ENCODE results near the gene ANAPC7. TPM values are rescaled to one million over a fixed set of nuclear protein-coding genes. Genes with fewer than 3 reads are reported as not detected.
A peak's percentile ranks its signal among the peaks of the same experiment; 100 is the strongest.

ANAPC7 gene
- total RNA-seq, 5 donors from 2014 or later (not counting 1 experiment from before 2014, with no cell fraction given), result 40.8 to 60.4 (median 57.6) TPM

DNA sequence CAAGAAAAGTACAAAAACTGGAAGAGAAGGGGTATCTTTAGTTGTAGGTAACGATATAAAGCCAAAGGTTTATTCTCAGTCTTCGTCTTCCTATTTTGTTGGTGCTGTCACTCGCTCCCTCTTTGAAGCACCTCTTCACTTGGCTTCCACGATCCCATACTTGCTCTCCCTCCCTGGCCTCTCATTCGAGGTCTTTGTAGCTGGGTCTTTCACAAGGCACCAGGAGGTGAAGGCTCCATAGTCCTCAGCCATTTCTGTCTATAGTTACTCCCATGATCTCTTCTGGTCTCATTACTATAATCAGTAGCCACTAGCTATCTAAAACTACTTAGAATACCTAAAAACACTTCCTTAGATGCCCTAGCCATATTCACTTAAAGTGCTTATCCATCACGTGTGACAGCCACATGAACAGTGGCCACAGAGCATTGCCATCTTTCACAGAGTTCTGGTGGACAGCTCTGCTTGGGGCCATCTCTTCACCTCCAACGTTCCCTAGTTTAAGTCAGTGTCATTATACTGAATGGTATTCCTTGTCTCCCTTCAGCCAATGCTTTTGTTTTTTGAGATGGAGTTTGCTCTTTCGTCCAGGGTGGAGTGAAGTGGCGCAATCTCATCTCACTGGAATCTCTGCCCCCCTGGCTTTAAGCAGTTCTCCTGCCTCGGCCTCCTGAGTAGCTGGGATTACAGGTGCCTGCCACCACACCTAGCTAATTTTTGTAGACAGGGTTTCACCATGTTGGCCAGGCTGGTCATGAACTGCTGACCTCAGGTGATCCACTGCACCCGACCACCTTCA lies 65.4 kb downstream of the ANAPC7 start:
- Mint-ChIP-seq H3K4me3 (no peak overlapping the region), H3K27me3 (no peaks in the 10 kb centered on the region), H3K4me1 (no peaks in the 10 kb centered on the region), H3K9me3 (no peaks in the 10 kb centered on the region), H3K36me3 (peaks cover 83% of the 10 kb centered on the region), H3K27ac (peak overlapping the region in 1 of 2 donors; percentile 53)
- ChIA-PET CTCF (no interaction called here), POLR2A (no interaction called here)
- Histone ChIP-seq H3K27ac (ENCODE audit: low read length) (no peak overlapping the region), H3K36me3 (ENCODE audit: control insufficient read depth in 2 of 2, extremely low read depth in 1 of 2, insufficient read depth in 1 of 2, low read length in 1 of 2) (peaks cover 5 to 97% of the 10 kb centered on the region in 2 donors), H3K4me3 (ENCODE audit: control insufficient read depth in 1 of 2, extremely low read depth in 1 of 2, low read length in 1 of 2) (no peak overlapping the region), H3K27me3 (replicated peaks in 1 of 2; ENCODE audit: control insufficient read depth in 2 of 2, extremely low read depth in 1 of 2, insufficient read depth in 2 of 2, low read length in 1 of 2) (no peaks in the 10 kb centered on the region), H3K4me1 (ENCODE audit: control insufficient read depth in 1 of 2, extremely low read depth in 1 of 2, insufficient read depth in 2 of 2, low read length in 2 of 2) (no peaks in the 10 kb centered on the region), H3K9me3 (no peaks in the 10 kb centered on the region)
- DNase-seq (no peak), ATAC-seq (replicated peaks in 1 of 4) (no peak)
- 92% methylated on average over 7 of the region's 11 CpGs for WGBS (ENCODE audit: insufficient coverage)

DNA sequence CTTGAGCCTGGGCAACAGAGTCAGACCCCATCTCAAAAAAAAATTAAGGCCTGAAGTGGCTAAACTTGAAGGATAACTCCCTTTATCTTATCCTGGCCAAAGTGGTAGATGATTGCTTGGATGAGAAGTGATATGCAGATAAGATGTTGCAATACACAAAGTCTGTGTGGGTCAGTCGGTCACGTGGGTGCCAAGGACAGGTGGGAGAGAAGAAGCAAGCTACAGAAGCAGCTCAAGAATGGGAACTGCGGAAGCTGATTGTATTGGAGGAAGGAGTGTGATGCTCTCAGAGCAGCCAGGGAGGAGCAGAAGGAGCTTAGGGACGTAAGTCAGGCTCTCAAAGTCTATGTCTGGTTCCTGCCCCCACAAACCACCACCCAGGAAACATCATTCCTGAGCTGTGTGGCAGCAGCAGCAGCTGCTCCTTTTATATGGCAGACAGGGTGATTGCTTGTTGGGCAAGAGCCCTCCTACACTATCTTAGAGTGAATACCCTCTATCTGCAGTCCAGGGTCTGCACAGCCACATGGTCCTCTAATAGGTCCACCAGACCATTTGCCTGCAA lies 67.9 kb downstream of the ANAPC7 start:
- ATAC-seq (replicated peaks in 1 of 4) (no peak), DNase-seq (no peak)
- POLR2A ChIA-PET, result no interaction called here

DNA sequence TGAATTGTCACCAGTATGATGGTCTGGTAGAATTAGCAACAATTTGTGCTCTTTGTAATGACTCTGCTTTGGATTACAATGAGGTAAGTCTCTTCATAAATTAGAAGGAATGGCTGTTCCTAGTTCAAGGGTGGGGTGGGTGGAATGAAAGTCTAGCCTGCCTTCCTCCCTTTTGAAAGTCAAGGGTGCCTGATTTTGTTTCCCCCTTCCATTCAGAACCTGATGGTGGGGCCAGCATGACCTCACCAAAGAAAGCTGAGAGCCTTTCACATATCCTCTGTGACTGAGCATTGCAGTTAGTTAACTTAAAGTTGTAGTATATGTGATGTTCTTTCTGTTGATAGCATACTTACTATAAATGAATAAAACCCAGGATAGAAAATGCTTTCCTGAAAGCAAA lies 70.3 kb downstream of the ANAPC7 start:
- Mint-ChIP-seq H3K4me3 (no peak overlapping the region), H3K27me3 (no peaks in the 10 kb centered on the region), H3K9me3 (no peaks in the 10 kb centered on the region), H3K4me1 (peaks cover 0 to 6% (median 4%) of the 10 kb centered on the region in 3 donors), H3K36me3 (peaks cover 55% of the 10 kb centered on the region), H3K27ac (no peak overlapping the region)
- ATAC-seq (replicated peaks in 1 of 4) (no peak), DNase-seq (no peak)
- ChIA-PET POLR2A (no interaction called here), CTCF (no interaction called here)
- H3K27me3 ChIP-seq (replicated peaks in 1 of 2; ENCODE audit: control insufficient read depth in 2 of 2, extremely low read depth in 1 of 2, insufficient read depth in 2 of 2, low read length in 1 of 2), result no peaks in the 10 kb centered on the region
- no peaks in the 10 kb centered on the region for H3K4me1 ChIP-seq (ENCODE audit: control insufficient read depth in 1 of 2, extremely low read depth in 1 of 2, insufficient read depth in 2 of 2, low read length in 2 of 2)
- H3K27ac ChIP-seq (ENCODE audit: low read length), result no peak overlapping the region
- no peaks in the 10 kb centered on the region for H3K9me3 ChIP-seq
- peaks cover 0 to 82% of the 10 kb centered on the region in 2 donors for H3K36me3 ChIP-seq (ENCODE audit: control insufficient read depth in 2 of 2, extremely low read depth in 1 of 2, insufficient read depth in 1 of 2, low read length in 1 of 2)
- H3K4me3 ChIP-seq (ENCODE audit: control insufficient read depth in 1 of 2, extremely low read depth in 1 of 2, low read length in 1 of 2), result no peak overlapping the region

More for the DNA sequence above, 67.9 kb downstream of the ANAPC7 start:
- peaks cover 73% of the 10 kb centered on the region for H3K36me3 Mint-ChIP-seq
- Histone ChIP-seq H3K4me1 (ENCODE audit: control insufficient read depth in 1 of 2, extremely low read depth in 1 of 2, insufficient read depth in 2 of 2, low read length in 2 of 2) (no peaks in the 10 kb centered on the region), H3K27ac (ENCODE audit: low read length) (no peak overlapping the region), H3K4me3 (ENCODE audit: control insufficient read depth in 1 of 2, extremely low read depth in 1 of 2, low read length in 1 of 2) (no peak overlapping the region), H3K27me3 (replicated peaks in 1 of 2; ENCODE audit: control insufficient read depth in 2 of 2, extremely low read depth in 1 of 2, insufficient read depth in 2 of 2, low read length in 1 of 2) (no peaks in the 10 kb centered on the region), H3K9me3 (no peaks in the 10 kb centered on the region), H3K36me3 (ENCODE audit: control insufficient read depth in 2 of 2, extremely low read depth in 1 of 2, insufficient read depth in 1 of 2, low read length in 1 of 2) (peaks cover under 1 to 86% of the 10 kb centered on the region in 2 donors)
- no peaks in the 10 kb centered on the region for H3K4me1 Mint-ChIP-seq
- 100% methylated on average over 3 of the region's 4 CpGs for WGBS (ENCODE audit: insufficient coverage)
- H3K27me3 Mint-ChIP-seq, result no peaks in the 10 kb centered on the region
- CTCF ChIA-PET, result interaction anchor here in 1 of 2 donors (0.6 kb wide), 1 partner anchor 235 kb away, joined by 4 read pairs; no protein-coding TSS in a partner anchor
- H3K27ac Mint-ChIP-seq, result no peak overlapping the region
- H3K4me3 Mint-ChIP-seq, result no peak overlapping the region
- H3K9me3 Mint-ChIP-seq, result no peaks in the 10 kb centered on the region

DNA sequence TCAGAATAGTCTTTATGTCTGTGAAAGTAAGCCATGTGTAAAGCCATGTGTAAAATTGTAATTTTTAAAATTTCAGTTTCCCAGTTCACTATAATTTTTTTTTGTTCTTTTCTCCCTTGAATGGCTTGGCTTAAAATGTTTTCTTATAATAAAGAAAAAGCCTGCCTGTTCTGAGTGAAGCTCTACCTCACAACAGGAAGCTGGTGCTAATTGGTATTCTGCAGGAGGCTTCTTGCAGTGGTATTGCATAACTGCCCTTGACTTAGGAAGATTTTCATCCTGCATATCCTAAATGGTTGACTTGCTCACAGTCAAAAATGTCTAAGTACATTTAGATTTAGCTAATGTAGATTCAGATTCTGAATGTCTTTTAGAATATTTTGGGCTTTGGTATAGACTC lies 73.0 kb downstream of the ANAPC7 start:
- H3K9me3 Mint-ChIP-seq, result no peaks in the 10 kb centered on the region
- Histone ChIP-seq H3K4me1 (ENCODE audit: control insufficient read depth in 1 of 2, extremely low read depth in 1 of 2, insufficient read depth in 2 of 2, low read length in 2 of 2) (no peaks in the 10 kb centered on the region), H3K27ac (ENCODE audit: low read length) (no peak overlapping the region), H3K9me3 (no peaks in the 10 kb centered on the region), H3K27me3 (replicated peaks in 1 of 2; ENCODE audit: control insufficient read depth in 2 of 2, extremely low read depth in 1 of 2, insufficient read depth in 2 of 2, low read length in 1 of 2) (no peaks in the 10 kb centered on the region), H3K4me3 (ENCODE audit: control insufficient read depth in 1 of 2, extremely low read depth in 1 of 2, low read length in 1 of 2) (no peak overlapping the region), H3K36me3 (ENCODE audit: control insufficient read depth in 2 of 2, extremely low read depth in 1 of 2, insufficient read depth in 1 of 2, low read length in 1 of 2) (peaks cover 7 to 80% of the 10 kb centered on the region in 2 donors)
- H3K4me3 Mint-ChIP-seq, result no peak overlapping the region
- ChIA-PET CTCF (interaction anchor here in 1 of 2 donors (1.5 kb wide), 1 partner anchor 101 kb away, joined by 6 read pairs; no protein-coding TSS in a partner anchor), POLR2A (interaction anchor here in 1 of 2 donors (0.6 kb wide), 1 partner anchor 48 kb away, joined by 6 read pairs; no protein-coding TSS in a partner anchor)
- peak overlapping the region in 1 of 2 donors; percentile 39 for H3K27ac Mint-ChIP-seq
- DNase-seq (no peak), ATAC-seq (replicated peaks in 1 of 4) (no peak)
- H3K27me3 Mint-ChIP-seq, result no peaks in the 10 kb centered on the region
- peaks cover 52% of the 10 kb centered on the region for H3K36me3 Mint-ChIP-seq
- peaks cover 4 to 7% (median 6%) of the 10 kb centered on the region in 3 donors for H3K4me1 Mint-ChIP-seq

DNA sequence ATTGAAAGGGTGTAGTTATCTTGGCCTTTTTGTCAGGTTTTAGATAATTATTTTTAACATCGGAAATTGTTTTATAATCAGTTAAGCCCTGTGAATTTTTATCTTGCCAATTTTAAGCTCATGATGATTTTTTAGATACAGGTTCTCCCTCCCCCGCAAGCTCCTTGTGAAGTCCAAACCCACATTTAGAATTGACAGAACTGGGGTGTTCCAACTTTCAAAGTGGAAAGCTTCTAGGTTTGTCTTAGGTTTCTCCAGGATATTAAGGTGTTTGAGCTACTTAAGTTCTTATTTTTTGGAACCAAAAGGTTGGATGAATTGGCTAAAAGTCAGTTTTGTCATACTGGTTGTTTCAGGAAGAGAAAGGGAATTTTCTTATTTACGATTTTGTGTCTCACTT lies 73.4 kb downstream of the ANAPC7 start:
- Histone ChIP-seq H3K9me3 (no peaks in the 10 kb centered on the region), H3K4me3 (ENCODE audit: control insufficient read depth in 1 of 2, extremely low read depth in 1 of 2, low read length in 1 of 2) (no peak overlapping the region), H3K27ac (ENCODE audit: low read length) (no peak overlapping the region), H3K4me1 (ENCODE audit: control insufficient read depth in 1 of 2, extremely low read depth in 1 of 2, insufficient read depth in 2 of 2, low read length in 2 of 2) (no peaks in the 10 kb centered on the region), H3K27me3 (replicated peaks in 1 of 2; ENCODE audit: control insufficient read depth in 2 of 2, extremely low read depth in 1 of 2, insufficient read depth in 2 of 2, low read length in 1 of 2) (no peaks in the 10 kb centered on the region), H3K36me3 (ENCODE audit: control insufficient read depth in 2 of 2, extremely low read depth in 1 of 2, insufficient read depth in 1 of 2, low read length in 1 of 2) (peaks cover 7 to 79% of the 10 kb centered on the region in 2 donors)
- H3K36me3 Mint-ChIP-seq, result peaks cover 50% of the 10 kb centered on the region
- H3K4me3 Mint-ChIP-seq, result no peak overlapping the region
- WGBS (ENCODE audit: insufficient coverage), result no CpG with 5 or more reads among the region's 3 CpGs
- H3K4me1 Mint-ChIP-seq, result peaks cover 4 to 7% (median 6%) of the 10 kb centered on the region in 3 donors
- ChIA-PET CTCF (interaction anchor here in 1 of 2 donors (1.5 kb wide), 1 partner anchor 101 kb away, joined by 6 read pairs; no protein-coding TSS in a partner anchor), POLR2A (no interaction called here)
- peak overlapping the region in 1 of 2 donors; percentile 39 for H3K27ac Mint-ChIP-seq
- DNase-seq, result no peak
- ATAC-seq (replicated peaks in 1 of 4), result no peak
- H3K9me3 Mint-ChIP-seq, result no peaks in the 10 kb centered on the region
- no peaks in the 10 kb centered on the region for H3K27me3 Mint-ChIP-seq

DNA sequence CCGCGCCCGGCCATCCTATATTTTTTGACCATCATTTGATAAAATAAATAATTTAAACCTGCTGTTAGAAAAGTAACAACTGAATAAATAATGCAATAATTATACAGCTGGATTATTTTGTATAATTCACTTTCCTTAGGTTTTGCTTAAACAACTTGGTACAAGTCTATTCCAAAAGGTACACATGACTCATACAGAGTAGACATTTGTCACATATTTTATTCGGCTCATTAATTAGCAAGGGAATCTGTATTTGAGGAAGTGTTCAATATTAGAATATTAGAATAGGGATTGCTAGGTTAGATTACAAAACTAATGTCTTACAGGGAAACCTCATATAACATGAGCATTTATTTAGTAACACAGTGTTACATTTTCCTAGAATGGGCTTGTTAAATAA lies 73.8 kb downstream of the ANAPC7 start:
- no peaks in the 10 kb centered on the region for H3K9me3 Mint-ChIP-seq
- Histone ChIP-seq H3K9me3 (no peaks in the 10 kb centered on the region), H3K4me3 (ENCODE audit: control insufficient read depth in 1 of 2, extremely low read depth in 1 of 2, low read length in 1 of 2) (no peak overlapping the region), H3K36me3 (ENCODE audit: control insufficient read depth in 2 of 2, extremely low read depth in 1 of 2, insufficient read depth in 1 of 2, low read length in 1 of 2) (peaks cover 8 to 76% of the 10 kb centered on the region in 2 donors), H3K27ac (ENCODE audit: low read length) (no peak overlapping the region), H3K27me3 (replicated peaks in 1 of 2; ENCODE audit: control insufficient read depth in 2 of 2, extremely low read depth in 1 of 2, insufficient read depth in 2 of 2, low read length in 1 of 2) (no peaks in the 10 kb centered on the region), H3K4me1 (ENCODE audit: control insufficient read depth in 1 of 2, extremely low read depth in 1 of 2, insufficient read depth in 2 of 2, low read length in 2 of 2) (no peaks in the 10 kb centered on the region)
- POLR2A ChIA-PET, result no interaction called here
- CTCF ChIA-PET, result interaction anchor here in 1 of 2 donors (1.5 kb wide), 1 partner anchor 102 kb away, joined by 6 read pairs; no protein-coding TSS in a partner anchor
- H3K27me3 Mint-ChIP-seq, result no peaks in the 10 kb centered on the region
- DNase-seq (no peak), ATAC-seq (replicated peaks in 1 of 4) (no peak)
- peaks cover 4 to 7% (median 6%) of the 10 kb centered on the region in 3 donors for H3K4me1 Mint-ChIP-seq
- no peak overlapping the region for H3K27ac Mint-ChIP-seq
- H3K4me3 Mint-ChIP-seq, result no peak overlapping the region
- WGBS (ENCODE audit: insufficient coverage), result no CpG with 5 or more reads among the region's 4 CpGs
- peaks cover 50% of the 10 kb centered on the region for H3K36me3 Mint-ChIP-seq
